ENCODE results near the gene NETO2. TPM values are rescaled to one million over a fixed set of nuclear protein-coding genes. Genes with fewer than 3 reads are reported as not detected.

The NETO2 gene
- total and polyA plus RNA-seq, 2 of the 13 experiments (the other 11 are each of a cell fraction or from before 2014, with no cell fraction given) = 8.2 to 13.5 TPM

DNA sequence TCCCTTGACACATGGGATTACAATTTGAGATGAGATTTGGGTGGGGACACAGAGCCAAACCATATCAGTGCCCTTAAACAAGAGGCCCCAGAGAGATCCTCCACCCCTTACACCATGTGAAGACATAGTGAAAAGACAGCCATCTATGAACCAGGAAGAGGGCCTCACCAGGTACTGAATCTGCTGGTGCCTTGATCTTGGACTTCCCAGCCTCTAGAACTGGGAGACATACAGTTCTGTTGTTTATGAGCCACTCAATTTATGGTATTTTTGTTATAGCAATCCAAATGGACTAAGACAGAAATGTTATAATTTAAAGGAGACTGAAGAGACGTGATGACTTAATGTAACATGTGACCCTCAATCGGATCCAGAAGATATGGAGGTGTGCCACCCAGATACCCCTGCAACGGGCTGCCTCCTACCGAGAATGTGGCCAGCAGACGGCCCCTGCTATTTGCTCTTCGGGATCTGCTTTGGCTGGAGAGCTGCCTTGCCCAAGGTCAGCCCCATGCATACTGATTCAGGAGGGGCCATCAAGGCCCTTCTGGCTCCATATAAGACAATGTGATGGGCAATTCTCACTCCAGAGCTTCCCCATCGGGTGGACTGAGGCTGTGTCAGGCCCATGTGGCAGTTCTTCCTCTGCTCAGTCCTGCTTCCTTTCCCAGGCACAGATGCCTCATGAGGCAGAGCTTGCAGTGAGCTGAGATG, 80.6 kb downstream of the NETO2 start (continued):
- TF ChIP-seq ATRX (CRISPR knock-in tag; IDR thresholded peaks at IDR 0.05; ENCODE audit: borderline replicate concordance) (no peak), SNAI1 (CRISPR knock-in tag; IDR thresholded peaks at IDR 0.05; ENCODE audit: borderline replicate concordance) (no peak), ZBTB7B (CRISPR knock-in tag; IDR thresholded peaks at IDR 0.05) (no peak), MEF2D (CRISPR knock-in tag; IDR thresholded peaks at IDR 0.05) (no peak), MZF1 (CRISPR knock-in tag; IDR thresholded peaks at IDR 0.05; ENCODE audit: borderline replicate concordance) (no peak), EP300 (IDR thresholded peaks at IDR 0.05; ENCODE audit: low read depth in 2 of 2, low read length in 2 of 2) (no peak), EP300 (CRISPR knock-in tag; IDR thresholded peaks at IDR 0.05; ENCODE audit: borderline replicate concordance) (no peak), ZBTB20 (CRISPR knock-in tag; IDR thresholded peaks at IDR 0.05; ENCODE audit: borderline replicate concordance, low read depth) (no peak)
- TF ChIP-seq, protein P1, sequence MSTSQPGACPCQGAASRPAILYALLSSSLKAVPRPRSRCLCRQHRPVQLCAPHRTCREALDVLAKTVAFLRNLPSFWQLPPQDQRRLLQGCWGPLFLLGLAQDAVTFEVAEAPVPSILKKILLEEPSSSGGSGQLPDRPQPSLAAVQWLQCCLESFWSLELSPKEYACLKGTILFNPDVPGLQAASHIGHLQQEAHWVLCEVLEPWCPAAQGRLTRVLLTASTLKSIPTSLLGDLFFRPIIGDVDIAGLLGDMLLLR (CRISPR knock-in tag; IDR thresholded peaks at IDR 0.05) = no peak
- TF ChIP-seq, protein P2, sequence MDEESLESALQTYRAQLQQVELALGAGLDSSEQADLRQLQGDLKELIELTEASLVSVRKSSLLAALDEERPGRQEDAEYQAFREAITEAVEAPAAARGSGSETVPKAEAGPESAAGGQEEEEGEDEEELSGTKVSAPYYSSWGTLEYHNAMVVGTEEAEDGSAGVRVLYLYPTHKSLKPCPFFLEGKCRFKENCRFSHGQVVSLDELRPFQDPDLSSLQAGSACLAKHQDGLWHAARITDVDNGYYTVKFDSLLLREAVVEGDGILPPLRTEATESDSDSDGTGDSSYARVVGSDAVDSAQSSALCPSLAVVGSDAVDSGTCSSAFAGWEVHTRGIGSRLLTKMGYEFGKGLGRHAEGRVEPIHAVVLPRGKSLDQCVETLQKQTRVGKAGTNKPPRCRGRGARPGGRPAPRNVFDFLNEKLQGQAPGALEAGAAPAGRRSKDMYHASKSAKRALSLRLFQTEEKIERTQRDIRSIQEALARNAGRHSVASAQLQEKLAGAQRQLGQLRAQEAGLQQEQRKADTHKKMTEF (CRISPR knock-in tag; IDR thresholded peaks at IDR 0.05) = no peak

DNA sequence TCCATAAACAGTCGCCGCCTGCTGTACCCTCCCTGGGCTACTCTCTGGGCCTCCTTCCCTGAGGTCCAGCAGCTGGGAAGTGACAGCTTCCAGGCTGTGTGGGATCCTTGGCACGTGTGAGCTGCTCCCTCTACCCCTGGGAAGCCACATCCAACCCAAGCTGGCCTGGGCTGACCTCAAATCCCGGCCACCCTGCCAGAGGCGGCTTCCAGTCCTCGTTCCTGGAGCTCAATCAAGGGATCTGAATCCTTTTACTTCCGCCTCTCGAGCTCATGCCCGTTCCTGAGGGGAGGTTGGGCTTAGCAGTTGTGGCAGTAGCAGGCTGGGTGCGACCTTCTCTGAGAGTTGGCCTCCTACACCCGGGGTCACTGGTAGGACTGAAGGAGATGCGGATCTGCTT, 82.5 kb downstream of the NETO2 start:
- ChIA-PET POLR2A (no interaction called here), CTCF (ENCODE audit: low intra/inter-chr PET ratio, low total read pairs) (no interaction called here)
- WGBS (ENCODE audit: low lambda C conversion rate) = 68% methylated on average over 12 of the region's 12 CpGs
- in situ Hi-C loops (cut with HindIII; ENCODE audit: extremely low pct_ligation_motif_present, low pct_unique_long_range_greater_than_20kb) (no loop called here), intact Hi-C loops (cut with micrococcal nuclease; ENCODE audit: unreplicated experiment) (no loop called here)
- Histone ChIP-seq H3K79me2 (ENCODE audit: insufficient read depth, low read length) (no peaks in the 10 kb centered on the region), H3K4me1 (ENCODE audit: insufficient read depth, low read length) (peaks cover 56% of the 10 kb centered on the region), H3K9me3 (ENCODE audit: low read length) (peaks cover 4% of the 10 kb centered on the region; the same call in 1 of the 2 replicates), H3K4me2 (ENCODE audit: low read depth, low read length) (no peak overlapping the region), H4K20me1 (ENCODE audit: insufficient read depth, low read length) (no peaks in the 10 kb centered on the region), H3K27ac (ENCODE audit: extremely low read length, insufficient read depth, low read length) (no peak overlapping the region), H3K9ac (ENCODE audit: insufficient read depth, low read depth, low read length) (no peak overlapping the region), H3K4me3 (replicated peaks in 1 of 3; ENCODE audit: insufficient read depth in 1 of 3, low read depth in 2 of 3, low read length in 3 of 3) (no peak overlapping the region), H2AFZ (ENCODE audit: low read length) (no peak overlapping the region), H3K36me3 (replicated peaks in 1 of 2; ENCODE audit: control insufficient read depth in 1 of 2, insufficient read depth in 2 of 2, low read length in 2 of 2) (no peaks in the 10 kb centered on the region), H3K27me3 (ENCODE audit: control insufficient read depth in 1 of 2, insufficient read depth in 2 of 2, low read length in 2 of 2) (peaks cover 0 to 4% of the 10 kb centered on the region in 2 experiments; a peak in 2 of 5 replicates)
- no peak for DNase-seq (ENCODE audit: low spot score)
- ATAC-seq = no peak
- no peak for FAIRE-seq
- BruUV-seq (replicated peaks) = no TSS peak
- TF ChIP-seq, protein P3, sequence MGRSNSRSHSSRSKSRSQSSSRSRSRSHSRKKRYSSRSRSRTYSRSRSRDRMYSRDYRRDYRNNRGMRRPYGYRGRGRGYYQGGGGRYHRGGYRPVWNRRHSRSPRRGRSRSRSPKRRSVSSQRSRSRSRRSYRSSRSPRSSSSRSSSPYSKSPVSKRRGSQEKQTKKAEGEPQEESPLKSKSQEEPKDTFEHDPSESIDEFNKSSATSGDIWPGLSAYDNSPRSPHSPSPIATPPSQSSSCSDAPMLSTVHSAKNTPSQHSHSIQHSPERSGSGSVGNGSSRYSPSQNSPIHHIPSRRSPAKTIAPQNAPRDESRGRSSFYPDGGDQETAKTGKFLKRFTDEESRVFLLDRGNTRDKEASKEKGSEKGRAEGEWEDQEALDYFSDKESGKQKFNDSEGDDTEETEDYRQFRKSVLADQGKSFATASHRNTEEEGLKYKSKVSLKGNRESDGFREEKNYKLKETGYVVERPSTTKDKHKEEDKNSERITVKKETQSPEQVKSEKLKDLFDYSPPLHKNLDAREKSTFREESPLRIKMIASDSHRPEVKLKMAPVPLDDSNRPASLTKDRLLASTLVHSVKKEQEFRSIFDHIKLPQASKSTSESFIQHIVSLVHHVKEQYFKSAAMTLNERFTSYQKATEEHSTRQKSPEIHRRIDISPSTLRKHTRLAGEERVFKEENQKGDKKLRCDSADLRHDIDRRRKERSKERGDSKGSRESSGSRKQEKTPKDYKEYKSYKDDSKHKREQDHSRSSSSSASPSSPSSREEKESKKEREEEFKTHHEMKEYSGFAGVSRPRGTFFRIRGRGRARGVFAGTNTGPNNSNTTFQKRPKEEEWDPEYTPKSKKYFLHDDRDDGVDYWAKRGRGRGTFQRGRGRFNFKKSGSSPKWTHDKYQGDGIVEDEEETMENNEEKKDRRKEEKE (IDR thresholded peaks at IDR 0.05) = no peak
- 0 out of 2 replicates have a peak, but pooled peaks have one; percentile 43 for TF ChIP-seq ZNF605 (CRISPR knock-in tag; IDR thresholded peaks at IDR 0.05)
- TF ChIP-seq, protein P4, sequence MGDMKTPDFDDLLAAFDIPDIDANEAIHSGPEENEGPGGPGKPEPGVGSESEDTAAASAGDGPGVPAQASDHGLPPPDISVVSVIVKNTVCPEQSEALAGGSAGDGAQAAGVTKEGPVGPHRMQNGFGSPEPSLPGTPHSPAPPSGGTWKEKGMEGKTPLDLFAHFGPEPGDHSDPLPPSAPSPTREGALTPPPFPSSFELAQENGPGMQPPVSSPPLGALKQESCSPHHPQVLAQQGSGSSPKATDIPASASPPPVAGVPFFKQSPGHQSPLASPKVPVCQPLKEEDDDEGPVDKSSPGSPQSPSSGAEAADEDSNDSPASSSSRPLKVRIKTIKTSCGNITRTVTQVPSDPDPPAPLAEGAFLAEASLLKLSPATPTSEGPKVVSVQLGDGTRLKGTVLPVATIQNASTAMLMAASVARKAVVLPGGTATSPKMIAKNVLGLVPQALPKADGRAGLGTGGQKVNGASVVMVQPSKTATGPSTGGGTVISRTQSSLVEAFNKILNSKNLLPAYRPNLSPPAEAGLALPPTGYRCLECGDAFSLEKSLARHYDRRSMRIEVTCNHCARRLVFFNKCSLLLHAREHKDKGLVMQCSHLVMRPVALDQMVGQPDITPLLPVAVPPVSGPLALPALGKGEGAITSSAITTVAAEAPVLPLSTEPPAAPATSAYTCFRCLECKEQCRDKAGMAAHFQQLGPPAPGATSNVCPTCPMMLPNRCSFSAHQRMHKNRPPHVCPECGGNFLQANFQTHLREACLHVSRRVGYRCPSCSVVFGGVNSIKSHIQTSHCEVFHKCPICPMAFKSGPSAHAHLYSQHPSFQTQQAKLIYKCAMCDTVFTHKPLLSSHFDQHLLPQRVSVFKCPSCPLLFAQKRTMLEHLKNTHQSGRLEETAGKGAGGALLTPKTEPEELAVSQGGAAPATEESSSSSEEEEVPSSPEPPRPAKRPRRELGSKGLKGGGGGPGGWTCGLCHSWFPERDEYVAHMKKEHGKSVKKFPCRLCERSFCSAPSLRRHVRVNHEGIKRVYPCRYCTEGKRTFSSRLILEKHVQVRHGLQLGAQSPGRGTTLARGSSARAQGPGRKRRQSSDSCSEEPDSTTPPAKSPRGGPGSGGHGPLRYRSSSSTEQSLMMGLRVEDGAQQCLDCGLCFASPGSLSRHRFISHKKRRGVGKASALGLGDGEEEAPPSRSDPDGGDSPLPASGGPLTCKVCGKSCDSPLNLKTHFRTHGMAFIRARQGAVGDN (CRISPR knock-in tag; IDR thresholded peaks at IDR 0.05) = peak; percentile 38; the same call in 1 of the 2 replicates
- TF ChIP-seq ATRX (CRISPR knock-in tag; IDR thresholded peaks at IDR 0.05; ENCODE audit: borderline replicate concordance) = no peak

All from HepG2 (cell line).